Endothelial cell of umbilical vein (primary cell): ENCODE data around the gene PDLIM1.

ENCODE experiments used
- CTCF ChIP-seq, 2 donors: IDR thresholded peaks; 1 replicate in 1 of 2; 2 replicates in 1 of 2; pipeline ENCODE4 v1.5.1; 2011; ENCODE audit warnings: low read length in 2 of 2, mild to moderate bottlenecking in 2 of 2, moderate library complexity in 2 of 2, control low read depth in 1 of 2, inconsistent platforms in 1 of 2, low read depth in 1 of 2; ENCODE audit not compliant: insufficient read depth in 1 of 2; ENCODE audit errors: extremely low read depth in 1 of 2
- MAX ChIP-seq: IDR thresholded peaks from 2 replicates; pipeline ENCODE4 v1.6.1; 2011; ENCODE audit not compliant: insufficient read depth, insufficient read length
- POLR2A ChIP-seq: IDR thresholded peaks from 2 replicates; pipeline ENCODE4 v1.6.1; 2012; ENCODE audit warnings: low read depth, mild to moderate bottlenecking, control low read depth, low read length
- POLR2AphosphoS5 ChIP-seq: IDR thresholded peaks from 2 replicates; pipeline ENCODE4 v1.6.1; 2012; ENCODE audit warnings: low read depth, mild to moderate bottlenecking, control low read depth, low read length, moderate library complexity; ENCODE audit not compliant: insufficient read depth

- TF ChIP-seq CTCF (IDR thresholded peaks at IDR 0.05; ENCODE audit: extremely low read depth in 1 of 2, insufficient read depth in 1 of 2, low read depth in 1 of 2, low read length in 2 of 2) (no peak), MAX (no peak), POLR2AphosphoS5 (no peak), POLR2A (no peak)
Observed at GRCh38 chr10:95314192-95314918, 23.6 kb upstream of the PDLIM1 start.
